GM13976 (cell line): ENCODE data around the gene POC5.

Experiments
- DNase-seq: peaks from one replicate; pipeline ENCODE4 v3.0.0; 2012; ENCODE audit warnings: low spot score
- in situ Hi-C: fragments of 300-500 bp; cut with MboI; formaldehyde crosslinking; loops from one replicate; pipeline ENCODE4 v1.12.0; 2022; ENCODE audit warnings: low sequenced_read_pairs, mixed read lengths, inconsistent platforms; ENCODE audit not compliant: unreplicated experiment
- TF ChIP-seq, protein P1 (sequence below): IDR thresholded peaks from 2 replicates; pipeline ENCODE4 v1.5.1; 2012; ENCODE audit warnings: borderline replicate concordance, mild to moderate bottlenecking; ENCODE audit not compliant: insufficient read depth; ENCODE audit errors: extremely low read depth, missing control alignments, control extremely low read depth

POC5 gene, protein sequence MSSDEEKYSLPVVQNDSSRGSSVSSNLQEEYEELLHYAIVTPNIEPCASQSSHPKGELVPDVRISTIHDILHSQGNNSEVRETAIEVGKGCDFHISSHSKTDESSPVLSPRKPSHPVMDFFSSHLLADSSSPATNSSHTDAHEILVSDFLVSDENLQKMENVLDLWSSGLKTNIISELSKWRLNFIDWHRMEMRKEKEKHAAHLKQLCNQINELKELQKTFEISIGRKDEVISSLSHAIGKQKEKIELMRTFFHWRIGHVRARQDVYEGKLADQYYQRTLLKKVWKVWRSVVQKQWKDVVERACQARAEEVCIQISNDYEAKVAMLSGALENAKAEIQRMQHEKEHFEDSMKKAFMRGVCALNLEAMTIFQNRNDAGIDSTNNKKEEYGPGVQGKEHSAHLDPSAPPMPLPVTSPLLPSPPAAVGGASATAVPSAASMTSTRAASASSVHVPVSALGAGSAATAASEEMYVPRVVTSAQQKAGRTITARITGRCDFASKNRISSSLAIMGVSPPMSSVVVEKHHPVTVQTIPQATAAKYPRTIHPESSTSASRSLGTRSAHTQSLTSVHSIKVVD

DNA sequence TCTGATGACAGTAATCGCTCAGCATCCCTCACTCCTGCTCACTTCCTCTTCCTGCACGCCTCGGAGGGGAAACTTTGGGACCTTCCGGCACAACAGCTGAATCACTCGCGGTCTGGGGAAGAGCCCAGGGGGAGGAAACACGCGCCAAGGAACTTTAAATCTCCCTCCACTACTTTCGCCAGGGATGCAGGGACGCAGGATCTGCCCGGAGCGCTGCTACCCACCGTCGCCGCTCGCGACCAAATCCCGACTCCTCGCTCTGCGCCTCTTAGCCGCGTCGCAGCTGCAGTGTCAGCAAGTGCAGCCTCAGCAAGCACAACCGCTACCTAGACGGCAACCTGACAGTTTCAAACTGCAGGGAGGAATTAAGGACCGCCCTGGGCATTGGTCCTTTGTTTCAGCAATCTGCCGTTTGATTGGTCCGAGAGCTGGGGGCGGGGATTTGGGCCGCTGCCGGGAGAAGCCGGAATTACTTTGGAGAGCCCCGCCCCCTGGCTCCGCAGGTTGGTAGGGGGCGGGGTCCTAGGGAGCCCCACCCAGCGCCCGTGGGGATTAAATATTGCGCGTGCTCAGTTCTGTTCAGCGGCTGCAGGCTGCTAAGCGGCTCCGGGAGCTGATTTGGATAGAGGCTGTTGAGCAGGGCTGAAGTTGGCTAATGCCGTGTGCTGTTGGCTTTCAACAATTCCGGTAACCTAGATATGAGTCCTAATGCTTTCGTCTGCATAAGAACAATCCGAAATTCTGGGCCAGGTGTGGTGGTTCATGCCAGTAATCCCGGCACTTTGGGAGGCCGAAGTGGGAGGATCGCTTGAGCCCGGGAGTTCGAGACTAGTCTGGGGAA, at the start of gene POC5:
Gene POC5, minus strand, starts transcription at position 356 of the 841 bp plus-strand sequence. CDS start 4,500 bp downstream, outside the sequence.
- DNase-seq: peak; percentile 97

DNA sequence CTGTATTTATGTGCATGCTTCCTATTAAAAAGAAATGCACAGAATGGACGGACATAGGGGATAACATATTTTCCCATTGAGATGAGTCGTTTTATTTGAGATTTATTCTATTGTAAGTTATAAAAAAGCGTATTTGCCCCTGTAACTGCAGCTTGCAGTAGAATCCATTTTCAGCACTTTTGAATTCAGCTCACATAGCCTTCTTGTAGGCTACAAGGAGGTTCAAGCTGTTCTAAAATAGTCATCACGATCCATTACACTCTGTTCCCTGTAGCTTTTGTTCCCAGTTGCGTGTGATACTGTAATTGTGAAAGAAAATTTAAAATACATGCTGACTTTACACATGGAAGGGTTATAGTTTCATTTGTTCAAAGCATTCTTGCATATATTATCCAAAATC, 40.9 kb upstream of the POC5 start:
- in situ Hi-C loops: no loop called here
- TF ChIP-seq, protein P1, sequence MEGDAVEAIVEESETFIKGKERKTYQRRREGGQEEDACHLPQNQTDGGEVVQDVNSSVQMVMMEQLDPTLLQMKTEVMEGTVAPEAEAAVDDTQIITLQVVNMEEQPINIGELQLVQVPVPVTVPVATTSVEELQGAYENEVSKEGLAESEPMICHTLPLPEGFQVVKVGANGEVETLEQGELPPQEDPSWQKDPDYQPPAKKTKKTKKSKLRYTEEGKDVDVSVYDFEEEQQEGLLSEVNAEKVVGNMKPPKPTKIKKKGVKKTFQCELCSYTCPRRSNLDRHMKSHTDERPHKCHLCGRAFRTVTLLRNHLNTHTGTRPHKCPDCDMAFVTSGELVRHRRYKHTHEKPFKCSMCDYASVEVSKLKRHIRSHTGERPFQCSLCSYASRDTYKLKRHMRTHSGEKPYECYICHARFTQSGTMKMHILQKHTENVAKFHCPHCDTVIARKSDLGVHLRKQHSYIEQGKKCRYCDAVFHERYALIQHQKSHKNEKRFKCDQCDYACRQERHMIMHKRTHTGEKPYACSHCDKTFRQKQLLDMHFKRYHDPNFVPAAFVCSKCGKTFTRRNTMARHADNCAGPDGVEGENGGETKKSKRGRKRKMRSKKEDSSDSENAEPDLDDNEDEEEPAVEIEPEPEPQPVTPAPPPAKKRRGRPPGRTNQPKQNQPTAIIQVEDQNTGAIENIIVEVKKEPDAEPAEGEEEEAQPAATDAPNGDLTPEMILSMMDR: no peak
- no peak for DNase-seq

More for the DNA sequence above, at the start of gene POC5:
- TF ChIP-seq, protein P1: no peak
- in situ Hi-C loops: no loop called here

DNA sequence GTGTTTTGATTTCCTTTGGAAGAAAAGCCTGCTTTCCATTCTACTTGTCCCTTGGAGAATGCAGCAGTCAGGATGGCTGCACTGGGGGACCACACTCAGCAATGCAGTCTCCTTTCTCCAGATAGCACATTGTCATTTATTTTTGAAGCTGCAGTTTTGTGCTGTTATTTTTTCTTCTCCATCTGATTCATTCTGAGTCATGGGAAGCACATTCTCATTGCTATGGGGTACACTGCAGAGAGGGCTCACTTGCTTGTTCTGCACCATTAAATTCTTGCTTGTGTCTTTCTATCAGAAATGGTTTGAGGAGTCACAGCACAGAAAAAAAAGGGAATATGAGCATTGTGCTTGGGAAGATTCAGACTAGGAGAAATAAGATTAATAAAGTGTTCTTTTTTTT, 39.7 kb upstream of the POC5 start:
- no peak for DNase-seq
- TF ChIP-seq, protein P1: no peak
- in situ Hi-C loops: no loop called here

DNA sequence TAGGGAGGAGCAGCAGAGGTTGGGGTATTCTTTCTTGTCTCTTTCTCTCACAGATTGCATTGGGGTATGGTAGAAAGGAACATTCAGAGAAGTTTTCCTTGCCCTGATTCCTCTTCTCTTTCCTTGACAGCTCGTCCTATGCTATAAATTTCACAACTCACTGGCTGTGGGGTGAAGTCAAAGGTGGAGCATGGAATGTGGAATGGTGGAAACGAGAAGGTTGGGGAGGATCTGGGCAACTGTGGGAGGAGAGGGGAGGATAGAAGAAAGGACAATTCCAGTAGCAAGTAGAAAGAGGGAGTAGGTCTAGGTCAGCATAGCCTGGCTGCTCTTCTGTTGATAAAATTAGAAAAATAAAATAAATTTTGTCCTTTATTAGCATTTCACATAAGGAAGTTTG, 39.0 kb upstream of the POC5 start:
- TF ChIP-seq, protein P1: no peak

DNA sequence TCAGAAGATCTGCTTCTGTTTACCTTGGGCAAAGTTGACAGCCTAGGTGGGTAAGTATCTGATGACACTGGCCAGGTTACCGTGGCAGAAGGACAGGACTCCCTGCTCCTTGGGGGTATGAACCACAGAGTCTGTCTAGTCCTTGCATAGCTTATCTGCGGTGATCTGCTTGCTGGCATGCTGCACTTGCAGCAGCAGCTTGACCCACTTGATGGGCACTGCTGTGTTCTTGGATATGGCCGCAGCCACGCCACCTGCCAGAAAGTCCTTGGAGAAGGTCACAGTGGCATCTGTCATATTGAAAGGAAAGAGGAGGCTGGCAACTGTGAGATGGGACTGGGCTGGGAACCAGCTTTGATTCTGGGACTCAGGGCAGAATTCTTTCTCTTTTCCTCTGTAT, 35.9 kb upstream of the POC5 start:
- TF ChIP-seq, protein P1: no peak
- in situ Hi-C loops: no loop called here
- no peak for DNase-seq

More for the DNA sequence above, 39.0 kb upstream of the POC5 start:
- in situ Hi-C loops: no loop called here
- DNase-seq: no peak

DNA sequence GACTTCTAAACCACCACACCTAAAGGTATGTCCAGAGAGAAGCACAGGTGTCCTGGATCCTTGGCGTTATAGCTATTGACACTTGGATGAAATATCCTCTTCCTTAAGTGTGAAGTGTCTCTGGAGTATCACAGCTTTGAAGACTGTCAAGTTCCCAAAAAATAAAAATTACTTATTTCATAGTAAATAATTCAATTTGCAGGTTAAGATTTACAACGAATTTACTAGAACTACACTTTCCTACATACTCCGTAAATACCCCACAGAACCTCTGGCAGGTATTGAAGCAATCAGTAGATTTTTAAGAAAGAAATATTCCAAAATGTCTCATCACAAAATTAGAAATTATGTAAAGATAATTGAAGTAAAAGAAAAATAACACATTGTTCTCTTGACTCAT, 27.1 kb upstream of the POC5 start:
- no peak for DNase-seq
- TF ChIP-seq, protein P1: no peak
- in situ Hi-C loops: loop anchor here (25.0 kb wide), 1 partner anchor 493 kb away; no protein-coding TSS in a partner anchor
